D341Med (cell line): ENCODE measurements around the gene THEM5.

Source experiments
- DNase-seq: peaks from one replicate; pipeline ENCODE4 v3.0.0; 2012; ENCODE audit warnings: low spot score

THEM5 gene

DNA sequence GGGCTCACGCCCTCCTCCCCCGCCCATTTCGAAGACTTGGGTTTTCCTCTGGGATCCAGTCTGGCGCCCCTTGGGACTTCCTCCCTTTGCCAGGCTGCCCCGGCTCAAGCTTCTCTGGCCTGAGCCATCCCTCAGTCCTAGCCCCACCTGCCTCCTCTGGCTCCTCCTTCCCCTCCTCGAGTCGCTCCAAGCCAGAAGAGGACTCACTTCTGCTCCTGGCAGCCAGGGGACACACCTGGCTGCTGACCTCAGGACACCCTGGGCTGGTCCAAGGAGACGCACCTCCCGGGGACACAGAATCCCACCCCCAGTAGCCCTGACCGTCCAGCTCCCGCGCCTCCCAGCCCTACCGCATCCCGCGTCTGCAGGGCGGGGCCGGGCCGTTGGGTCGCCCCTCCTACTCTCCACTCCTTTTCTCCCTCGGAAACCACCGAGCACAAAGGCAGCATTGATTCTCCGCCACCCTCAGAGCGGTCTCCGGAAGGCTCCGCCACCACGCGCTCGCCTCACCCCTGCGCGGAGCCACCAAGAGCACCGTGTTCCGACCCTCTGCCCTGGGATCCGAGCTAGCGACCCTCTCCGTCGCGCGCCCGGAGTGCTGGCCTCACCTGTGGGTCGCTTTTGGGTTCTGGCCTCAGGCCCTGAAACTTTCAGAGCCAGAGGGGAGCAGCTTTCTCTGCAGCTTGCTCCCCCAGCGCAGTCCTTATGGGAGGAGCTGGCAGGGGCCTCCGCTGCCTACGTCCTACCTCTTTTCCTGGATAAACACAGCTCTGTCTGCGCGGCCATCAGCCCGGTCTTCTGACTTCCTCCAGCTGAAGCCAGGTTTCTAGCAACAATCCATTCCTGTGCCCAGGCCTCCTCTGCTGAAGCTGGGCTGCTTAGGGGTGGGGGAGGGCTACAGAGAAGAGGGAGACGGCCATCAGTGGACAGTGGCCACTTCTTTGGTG lies 13.8 kb downstream of the THEM5 start, which contains the start of gene C2CD4D:
C2CD4D (minus strand) TSS at position 364 of the 947 bp plus-strand sequence. CDS start 831 bp downstream, outside the sequence.
- DNase-seq, result peak; percentile 71

DNA sequence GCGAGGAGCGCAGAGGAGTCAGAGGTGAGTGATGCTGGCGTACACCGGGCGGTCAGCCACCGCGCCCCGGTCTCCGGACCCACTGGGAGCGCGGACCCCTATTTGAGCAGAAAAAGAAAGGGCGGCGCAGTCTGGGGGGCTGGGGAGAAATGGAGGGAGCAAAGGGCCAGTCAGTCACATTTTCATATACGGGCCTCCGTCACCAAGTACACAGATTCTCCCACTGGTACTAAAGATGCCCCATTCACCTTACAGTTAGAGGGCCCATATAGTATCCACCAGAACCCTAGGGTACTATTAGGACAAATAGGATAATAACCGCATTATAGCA lies 14.5 kb downstream of the THEM5 start:
- no peak for DNase-seq

DNA sequence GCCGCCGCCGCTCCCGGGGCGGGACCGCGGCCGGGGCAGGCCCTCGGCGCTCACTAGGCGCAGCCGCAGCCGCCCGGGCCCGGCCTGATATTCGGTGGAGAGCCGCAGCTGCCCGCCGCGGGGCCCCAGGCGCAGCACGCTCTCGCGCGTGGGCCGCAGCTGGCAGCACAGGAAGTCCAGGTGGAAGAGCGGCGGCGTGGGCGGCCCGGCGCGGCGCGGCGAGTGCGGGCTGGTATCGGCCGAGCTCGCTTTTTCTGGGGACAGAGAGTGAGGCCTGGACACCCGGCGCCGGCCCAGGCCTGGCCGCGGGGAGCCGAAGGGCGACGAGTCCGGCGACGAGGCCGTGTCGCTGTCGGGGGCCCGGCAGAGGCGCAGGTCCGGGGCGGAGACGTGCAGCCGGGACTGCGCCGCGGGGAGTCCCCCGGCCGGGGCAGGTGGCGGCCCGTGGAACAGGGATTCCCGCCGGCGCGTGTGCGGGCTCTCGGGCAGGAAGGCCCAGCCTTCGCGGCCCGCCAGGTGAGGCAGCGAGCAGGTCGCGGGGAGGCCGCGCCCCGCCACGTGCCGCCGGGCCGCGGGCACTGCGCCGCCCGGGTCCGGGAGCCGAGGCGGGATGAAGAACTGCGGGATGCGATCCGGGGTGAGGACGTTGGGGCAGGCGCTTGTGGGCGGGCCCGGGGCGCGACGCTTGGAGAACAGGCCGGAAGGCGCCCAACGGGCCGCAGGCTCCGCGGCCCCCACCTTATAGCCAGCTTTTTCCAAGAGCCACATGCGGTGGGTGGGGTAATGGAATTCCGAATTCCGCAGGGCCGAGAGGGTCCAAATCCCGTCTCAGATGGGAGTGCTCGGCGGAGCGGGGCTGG lies 15.1 kb downstream of the THEM5 start:
- peak; percentile 78 for DNase-seq

GRCh38 chr1:151837884-151838221 lies 15.7 kb downstream of the THEM5 start:
- DNase-seq, result no peak

- no peak for DNase-seq
These were observed 16.3 kb downstream of the THEM5 start for GRCh38 chr1:151837197-151837596.

GRCh38 chr1:151835596-151835995 lies 17.9 kb downstream of the THEM5 start:
- DNase-seq, result no peak

GRCh38 chr1:151834239-151834638 lies 19.3 kb downstream of the THEM5 start:
- DNase-seq, result no peak

DNA sequence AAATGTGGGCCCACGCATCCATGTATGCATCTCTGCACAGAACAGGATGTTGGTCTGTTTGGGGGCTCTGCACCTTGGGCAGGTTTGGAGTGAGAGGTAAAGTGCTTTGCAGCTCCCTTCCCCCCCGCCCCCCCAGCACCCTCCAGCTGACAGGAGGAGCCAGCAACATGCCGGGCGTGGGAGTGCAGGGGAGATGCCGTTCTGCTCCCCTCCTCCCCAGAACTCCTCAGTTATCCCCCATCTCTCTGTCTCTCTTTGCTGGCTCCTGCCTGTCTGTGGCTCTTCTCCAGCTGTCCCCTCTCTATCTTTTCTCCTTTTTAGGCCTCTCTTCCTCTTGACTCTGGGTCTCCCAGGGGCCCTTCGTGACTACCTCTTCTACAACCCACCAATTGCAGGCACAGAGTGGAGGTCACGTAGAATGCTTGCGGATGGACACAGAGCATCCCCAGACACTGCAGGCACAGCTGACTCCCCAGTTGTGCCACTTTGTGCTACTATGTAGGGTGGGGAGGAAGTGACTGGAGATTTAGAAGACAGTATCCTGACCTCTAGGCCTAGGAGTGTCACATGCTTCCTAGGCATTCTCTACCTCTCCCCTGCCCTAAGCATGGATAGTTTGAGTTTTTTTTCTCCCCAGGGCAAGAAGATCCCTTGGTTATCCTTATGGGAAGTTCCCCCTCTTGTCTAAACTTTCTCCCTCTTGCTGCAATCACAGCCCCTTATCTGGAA lies 20.2 kb downstream of the THEM5 start:
- no peak for DNase-seq

DNA sequence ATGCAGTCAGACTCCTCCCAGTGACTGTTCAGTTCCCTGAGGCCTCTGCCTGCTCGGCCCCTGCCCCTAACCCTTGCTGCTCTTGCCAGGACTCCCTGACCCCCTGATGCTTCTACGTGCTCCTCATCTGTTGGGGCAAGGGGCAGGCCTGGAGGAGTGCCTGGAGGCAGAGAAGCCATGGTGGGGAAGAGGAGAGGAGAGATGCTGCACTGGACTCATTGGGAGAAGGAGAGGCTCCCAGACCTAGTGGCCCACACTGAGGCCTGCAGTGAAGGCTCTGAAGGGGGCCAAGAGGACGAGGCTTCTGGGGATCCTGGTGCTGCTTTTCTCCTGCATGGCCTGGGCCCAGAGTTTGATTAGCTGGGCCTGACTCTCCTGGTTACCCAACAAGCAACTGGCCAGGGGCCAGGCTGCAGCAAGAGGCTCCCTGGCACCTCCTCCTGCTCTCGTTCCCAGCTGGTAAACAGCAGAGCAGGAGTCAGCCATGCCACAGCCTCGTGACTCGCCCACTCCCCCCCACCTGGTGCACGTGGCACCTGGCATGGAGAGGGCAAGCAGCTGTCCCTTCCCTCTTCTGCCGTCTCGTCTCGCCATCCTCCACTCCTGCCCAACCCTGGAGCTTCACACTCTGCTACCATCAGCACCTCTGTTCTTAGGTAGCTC lies 21.1 kb downstream of the THEM5 start:
- DNase-seq, result no peak

DNA sequence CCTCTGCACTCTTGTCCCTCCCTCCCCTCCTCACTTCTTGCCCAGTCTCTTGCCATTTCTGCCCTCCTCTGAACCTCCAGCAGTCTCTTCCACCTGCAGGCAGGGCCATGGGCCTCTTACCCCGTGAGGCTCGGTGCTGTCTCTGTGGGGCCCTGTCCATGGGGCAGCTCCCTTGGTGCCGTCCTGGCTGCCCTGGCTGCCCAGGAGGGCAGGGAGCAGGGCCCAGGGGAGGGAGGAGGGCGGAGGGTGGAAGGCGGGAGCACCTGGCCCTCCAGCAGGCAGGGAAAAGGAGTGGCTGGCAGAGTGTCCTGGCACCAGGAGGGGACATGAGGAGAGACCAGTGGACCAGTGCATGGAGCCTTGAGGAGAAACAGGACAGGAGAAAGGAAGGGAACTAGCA lies 21.9 kb downstream of the THEM5 start, which contains the start of gene RORC:
RORC (minus strand) TSS at position 198 of the 400 bp plus-strand sequence; CDS start at position 160, 38 bp downstream.
- DNase-seq, result no peak

GRCh38 chr1:151831256-151831591 lies 22.3 kb downstream of the THEM5 start:
- DNase-seq, result no peak

- no peak for DNase-seq
These were observed 23.5 kb downstream of the THEM5 start for GRCh38 chr1:151830055-151830454.

DNA sequence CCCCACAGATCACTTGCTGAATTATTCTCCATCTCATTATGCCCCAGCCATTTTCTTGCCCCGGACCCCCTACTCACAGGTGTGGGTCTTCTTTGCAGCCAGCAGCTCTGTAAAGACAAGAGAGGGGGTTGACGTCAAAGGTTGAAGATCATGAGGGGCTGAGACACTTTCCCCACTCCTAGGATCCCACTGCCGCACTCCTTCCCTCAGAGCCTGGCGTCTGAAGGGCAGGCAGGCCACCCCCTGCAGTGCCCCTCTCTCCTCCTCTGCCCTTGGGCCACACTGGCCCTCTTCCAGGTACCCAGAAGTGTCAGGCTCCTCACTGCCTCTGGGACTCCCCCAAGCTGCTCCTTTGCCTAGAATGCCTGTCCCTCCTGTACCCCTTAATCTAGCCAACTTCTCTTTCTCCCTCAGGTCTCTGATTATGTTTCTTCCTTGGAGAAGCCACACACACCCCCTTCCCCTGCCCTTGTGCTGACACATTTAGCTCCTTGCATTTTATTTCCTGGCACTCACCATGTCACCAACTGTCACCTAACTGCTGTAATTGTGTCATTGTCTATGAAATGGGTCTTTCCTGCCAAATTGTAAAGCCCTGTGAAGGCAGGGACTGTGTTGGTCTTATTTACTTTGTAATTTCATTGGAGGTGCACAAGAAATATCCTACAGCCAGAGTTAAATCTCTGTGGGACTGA lies 24.0 kb downstream of the THEM5 start:
- no peak for DNase-seq

DNA sequence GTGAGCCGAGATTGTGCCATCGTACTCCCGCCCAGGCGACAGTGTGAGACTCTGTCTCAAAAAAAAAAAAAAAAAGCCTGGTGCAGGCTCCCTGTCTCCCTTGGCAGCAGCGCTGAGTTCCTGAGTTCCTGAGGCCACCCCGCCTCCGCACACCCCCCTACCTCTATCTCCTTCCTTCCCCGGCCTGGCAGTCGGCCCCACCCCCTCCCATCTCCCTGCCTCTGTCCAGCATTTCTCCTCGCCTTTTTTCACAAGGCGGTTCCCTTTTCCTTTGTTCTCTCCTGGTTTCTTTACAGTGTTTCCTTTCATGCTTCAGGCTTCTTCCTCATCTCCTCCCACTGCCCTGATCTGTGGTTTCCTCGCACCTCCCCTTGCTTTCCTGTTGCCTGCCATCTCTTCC lies 24.6 kb downstream of the THEM5 start:
- DNase-seq, result no peak

DNA sequence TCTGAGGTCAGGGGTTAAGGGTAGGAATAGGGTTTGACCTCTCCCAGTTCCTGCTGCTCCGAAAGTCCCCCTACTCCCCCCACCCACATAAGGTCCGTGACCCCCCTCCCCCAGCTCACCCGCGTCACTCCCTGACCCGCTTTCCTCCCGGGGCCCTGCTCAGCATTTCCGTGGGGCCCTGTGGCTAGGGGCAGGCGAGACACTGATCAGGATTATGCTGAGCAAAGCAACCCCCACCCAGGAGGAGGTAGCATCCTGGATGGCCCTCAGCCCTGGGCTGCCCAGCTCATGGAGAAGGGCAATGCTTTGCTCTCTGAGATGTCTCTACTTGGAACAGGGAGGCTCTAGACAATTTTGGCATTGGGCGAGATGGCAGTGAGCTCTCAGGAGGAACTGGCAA lies 25.7 kb downstream of the THEM5 start:
- no peak for DNase-seq

DNA sequence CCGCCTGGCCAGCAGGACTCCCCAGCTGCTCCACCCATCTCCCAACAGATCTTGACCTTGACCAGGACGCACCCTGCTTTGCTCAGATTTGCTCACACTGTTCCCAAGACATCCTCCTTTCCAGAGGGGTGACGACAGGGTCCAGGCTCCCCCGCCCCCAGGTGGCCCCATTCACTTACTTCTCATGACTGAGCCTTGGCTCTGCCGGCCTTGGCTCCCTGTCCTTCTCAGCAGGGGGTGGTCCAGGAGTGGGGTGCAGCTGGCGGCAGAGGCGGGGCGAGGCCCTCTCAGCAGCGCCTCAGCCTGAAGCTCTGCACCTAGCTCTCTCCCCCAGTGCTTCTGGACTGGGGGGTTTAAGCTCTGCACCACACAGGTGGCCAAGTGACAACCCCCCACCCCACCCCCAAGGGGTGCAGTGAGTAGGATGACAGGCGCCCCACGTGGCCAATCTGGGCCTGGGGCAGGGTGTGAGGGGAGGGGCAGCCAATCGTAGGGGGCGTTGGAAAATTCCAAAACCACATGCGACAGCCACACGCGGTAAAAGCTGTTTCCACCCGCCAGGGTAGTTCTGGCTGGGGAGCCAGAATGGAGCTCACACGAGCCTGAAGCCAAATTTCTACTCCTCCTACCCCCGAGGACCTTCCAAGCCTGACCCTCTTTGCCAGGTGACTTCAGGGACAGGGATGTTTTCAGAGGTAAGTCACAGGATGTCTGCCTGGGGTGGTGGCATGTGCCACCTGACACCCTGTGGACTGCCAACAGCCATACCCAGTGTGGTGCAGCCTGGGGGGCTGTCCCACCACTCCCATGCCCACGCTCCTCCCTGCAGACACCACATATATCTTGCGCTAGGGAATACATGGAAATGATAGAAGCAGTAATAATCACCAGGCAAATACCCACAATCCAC lies 27.5 kb downstream of the THEM5 start:
- no peak for DNase-seq

GRCh38 chr1:151825204-151825603 lies 28.3 kb downstream of the THEM5 start:
- no peak for DNase-seq

GRCh38 chr1:151823175-151823574 lies 30.3 kb downstream of the THEM5 start:
- no peak for DNase-seq

DNA sequence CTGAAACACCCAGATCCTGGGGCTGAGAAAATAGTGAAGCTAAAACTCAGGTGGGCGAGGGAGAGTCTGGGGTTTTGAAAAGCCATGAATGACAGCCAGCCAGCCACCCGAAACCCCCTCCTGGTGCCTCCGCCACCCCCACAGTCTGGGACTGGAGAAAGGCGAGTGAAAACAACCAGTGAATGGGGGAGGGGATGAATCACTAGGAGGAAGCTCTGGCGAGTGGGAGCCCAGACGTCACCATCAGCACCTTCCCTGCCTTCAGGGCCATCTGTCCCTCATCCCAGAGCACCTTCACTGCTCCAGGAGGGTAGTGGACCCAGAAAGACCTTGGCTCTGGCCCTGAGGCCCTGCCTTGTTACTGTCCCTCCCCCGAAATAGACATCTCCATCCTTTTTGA lies 31.1 kb downstream of the THEM5 start:
- DNase-seq, result no peak

DNA sequence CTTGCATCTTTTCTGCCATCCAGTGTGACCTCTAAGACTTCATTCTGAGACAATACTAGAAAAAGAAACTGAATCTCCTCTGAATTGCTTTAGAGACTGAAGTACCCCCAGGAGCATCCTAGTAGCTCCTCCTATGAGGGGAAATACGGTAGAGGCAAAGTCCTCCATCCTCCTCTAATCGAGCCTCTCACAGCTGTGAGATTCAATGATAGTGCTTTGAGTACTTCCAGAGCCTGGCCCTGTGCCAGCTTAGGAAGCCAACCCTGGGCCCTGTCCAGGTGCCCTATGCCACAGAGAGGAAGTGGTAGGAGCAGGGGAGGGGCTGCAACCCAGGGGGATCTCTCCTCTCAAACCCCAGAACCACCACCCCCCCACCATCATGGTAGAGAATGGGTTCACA lies 32.6 kb downstream of the THEM5 start:
- DNase-seq, result no peak
